HG02938 (cell line): ENCODE data around the gene LEMD1.
"Not testable (repeated sequence)": the region's sequence is repeated elsewhere in the genome, so short reads cannot be mapped to it uniquely, and the experiment has no call there.

Experiments
- ATAC-seq: cut with Tn5 transposase; IDR thresholded peaks from one replicate; pipeline ENCODE4 v1.9.1; 2021; ENCODE audit warnings: mild to moderate bottlenecking, moderate library complexity; ENCODE audit not compliant: unreplicated experiment

Gene LEMD1

GRCh38 chr1:205382561-205382960, 39.3 kb downstream of the LEMD1 start:
- no peak for ATAC-seq

- ATAC-seq: no peak
Measured at GRCh38 chr1:205381305-205381704, 40.6 kb downstream of the LEMD1 start.

DNA sequence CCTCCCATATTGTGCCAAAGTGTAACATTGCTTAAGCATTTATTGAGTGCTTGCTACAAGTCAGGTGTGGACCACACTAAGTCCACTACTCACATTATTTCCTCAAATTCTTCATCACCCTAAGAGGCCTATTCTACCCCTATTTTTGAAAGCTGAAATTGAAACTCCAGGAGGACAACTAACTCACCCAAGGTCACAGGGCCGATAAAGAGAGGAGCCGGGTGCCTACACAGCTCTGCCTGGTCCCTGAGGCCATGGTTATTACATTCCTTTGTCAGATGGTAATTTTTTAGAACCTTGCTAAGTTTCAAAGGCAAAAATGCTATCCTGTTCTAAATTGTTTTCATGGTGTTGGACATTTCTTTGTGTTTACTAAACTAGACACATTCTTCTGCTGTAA, 41.0 kb downstream of the LEMD1 start:
- ATAC-seq: no peak

DNA sequence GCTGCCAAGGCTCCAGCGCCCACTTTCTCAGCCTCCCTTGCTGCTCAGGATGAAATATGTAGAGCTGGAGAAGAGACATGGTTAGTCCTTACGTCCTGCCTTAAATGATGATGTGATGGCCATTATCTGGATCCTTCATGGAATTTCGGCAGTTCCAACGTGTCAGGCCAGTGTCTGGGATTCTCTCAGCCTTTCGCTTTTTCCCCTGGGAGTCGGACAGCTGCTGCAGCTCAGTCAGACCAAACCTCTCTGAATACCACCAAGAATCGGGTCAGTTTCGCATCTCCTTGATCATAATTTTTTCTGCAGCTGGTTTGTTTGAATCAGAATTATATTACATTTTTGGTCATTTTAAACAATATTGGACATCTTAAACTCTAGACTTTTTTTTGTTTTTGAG, 42.8 kb downstream of the LEMD1 start:
- ATAC-seq: no peak

DNA sequence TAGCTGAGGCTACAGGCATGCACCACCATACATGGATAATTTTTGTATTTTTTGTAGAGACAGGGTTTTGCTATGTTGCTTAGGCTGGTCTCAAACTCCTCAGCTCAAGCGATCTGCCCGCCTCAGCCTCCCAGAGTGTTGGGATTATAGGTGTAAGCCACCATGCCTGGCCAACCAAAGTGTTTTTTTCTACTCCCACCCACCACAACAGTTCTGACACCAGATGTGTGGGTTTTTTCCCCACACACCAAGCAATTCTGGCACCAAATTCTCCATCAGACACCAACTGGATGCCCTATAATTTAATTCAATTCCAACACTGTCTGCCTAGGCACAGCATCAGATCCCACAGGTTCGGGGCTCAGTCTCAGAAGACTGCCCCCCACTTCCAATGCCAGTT, 44.5 kb downstream of the LEMD1 start:
- no peak for ATAC-seq

- ATAC-seq: no peak
Measured at GRCh38 chr1:205376739-205377138, 45.1 kb downstream of the LEMD1 start.

DNA sequence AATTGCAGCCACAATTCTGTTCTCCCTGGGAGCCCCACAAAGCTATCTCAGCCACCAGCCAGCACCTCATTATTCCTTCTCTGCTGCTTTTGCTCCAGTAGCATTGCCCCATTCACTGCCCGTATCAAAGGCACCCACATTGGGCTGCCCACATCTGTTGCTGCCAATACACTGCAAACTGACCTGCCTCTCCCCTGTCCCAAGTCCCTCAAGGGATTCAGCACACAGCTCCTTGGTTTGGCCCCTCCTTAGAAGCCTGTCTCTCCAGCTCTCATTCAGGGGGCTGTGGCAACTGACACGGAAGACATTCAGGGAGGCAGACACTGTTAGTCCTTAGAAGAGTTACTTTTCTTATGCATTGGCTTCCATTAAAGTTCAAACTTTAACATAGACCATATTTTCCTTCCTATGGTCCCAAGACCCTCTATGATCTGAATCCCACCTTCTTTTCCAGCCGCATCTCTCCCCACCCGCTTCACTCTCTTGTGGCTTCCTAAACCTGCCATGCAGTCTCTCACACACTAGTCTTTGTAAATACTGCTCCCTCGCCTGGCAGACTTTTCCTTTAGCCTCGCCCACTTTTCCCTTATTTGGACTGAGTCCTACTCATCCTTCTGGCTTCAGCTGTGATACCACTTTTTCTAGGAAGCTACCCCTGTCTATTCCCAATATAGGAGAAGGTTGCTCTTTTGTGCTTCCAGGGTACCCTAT, 45.9 kb downstream of the LEMD1 start:
- no peak for ATAC-seq

DNA sequence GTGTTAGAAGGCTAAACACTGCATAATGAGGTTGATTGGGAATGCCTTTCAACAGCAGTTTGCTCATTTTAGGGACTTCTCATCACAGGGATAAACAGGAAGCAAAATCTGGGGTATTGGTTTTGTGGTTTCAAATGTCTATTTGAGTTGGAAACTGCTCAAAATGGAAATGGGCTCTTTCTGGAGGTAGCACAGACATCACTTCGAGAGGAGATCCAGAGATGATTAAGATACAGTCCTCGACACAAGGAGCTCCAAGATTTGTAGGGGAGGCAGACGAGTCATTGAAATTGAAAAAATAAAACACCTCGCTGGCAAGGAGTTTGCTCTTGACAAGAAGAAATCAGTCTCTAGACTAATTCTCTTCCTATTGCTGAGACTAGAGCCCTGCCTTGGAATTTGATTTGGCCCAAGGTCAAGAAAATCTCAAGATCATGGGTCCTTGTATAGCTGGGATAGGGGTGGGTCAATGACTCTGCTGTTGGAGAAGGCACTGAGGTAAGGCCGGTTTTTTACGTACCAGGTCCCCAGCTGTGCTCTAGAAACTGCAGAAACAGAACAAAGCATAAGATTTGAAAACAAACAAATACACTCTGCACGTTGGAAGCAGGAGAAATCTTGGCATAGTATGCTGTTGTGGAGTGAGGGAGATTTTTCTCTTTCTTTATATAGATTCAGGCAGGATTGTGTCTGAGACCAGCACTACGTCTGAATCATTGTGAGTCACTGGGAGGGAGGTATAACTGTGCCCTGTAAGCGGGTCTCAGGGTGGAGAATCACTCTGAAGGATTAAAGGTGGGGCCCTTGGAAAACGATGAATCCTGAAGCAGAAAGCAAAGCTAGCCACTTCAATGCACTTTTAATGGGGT, 47.4 kb downstream of the LEMD1 start:
- ATAC-seq: no peak

DNA sequence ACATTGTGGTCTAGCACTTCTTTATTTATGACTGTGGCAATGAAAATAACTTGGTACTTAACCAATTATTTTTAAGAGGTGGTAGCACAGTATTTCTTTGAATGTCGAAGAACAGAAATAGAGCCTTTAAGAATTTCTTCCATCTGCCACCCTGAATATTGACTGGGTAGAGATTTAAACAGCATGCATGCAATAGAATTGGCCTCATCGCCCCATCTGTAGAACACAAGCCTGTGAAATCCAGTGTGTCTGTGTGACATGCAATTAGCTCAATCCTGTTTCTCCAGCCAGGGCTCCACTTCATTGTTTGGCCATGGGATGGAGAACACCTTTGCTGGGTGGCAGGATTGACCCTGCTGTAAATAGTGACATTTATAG, 48.1 kb downstream of the LEMD1 start:
- ATAC-seq: no peak

DNA sequence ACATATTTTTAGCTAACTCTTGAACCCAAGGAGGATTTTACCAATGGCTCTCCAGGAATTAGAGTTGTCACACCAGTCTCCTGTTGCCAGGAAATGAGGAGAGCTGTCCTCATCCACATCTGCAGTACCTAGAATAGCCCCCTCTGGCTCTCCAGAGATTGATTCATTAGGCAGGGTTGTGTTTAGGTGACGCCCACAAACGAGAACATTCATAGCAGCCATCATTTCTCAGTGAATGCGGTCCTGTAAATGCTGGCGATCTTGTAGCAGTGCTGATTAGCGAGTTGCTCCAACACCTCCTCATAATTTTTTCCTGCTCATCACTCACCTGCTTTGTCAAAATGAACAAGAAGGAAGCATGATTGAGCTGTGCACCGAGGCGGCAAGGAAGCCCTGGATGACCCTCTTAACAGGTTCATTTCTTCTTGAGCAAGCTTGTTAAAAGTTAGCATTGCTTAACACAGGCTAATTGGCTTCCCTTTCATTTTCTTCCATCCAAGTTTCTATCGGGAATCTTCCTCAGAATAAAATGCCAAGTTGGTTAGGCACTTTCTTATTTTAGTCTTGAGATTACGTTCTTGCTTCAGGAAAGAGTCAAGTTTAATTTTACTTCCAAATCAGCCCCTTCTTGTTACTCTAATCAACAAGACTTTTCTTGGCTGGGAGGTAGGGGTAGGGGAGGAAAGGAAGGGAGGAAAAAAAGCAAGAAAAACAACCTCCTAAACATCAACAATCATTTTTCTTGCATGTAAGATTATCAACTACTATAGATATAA, 48.6 kb downstream of the LEMD1 start:
- ATAC-seq: no peak

DNA sequence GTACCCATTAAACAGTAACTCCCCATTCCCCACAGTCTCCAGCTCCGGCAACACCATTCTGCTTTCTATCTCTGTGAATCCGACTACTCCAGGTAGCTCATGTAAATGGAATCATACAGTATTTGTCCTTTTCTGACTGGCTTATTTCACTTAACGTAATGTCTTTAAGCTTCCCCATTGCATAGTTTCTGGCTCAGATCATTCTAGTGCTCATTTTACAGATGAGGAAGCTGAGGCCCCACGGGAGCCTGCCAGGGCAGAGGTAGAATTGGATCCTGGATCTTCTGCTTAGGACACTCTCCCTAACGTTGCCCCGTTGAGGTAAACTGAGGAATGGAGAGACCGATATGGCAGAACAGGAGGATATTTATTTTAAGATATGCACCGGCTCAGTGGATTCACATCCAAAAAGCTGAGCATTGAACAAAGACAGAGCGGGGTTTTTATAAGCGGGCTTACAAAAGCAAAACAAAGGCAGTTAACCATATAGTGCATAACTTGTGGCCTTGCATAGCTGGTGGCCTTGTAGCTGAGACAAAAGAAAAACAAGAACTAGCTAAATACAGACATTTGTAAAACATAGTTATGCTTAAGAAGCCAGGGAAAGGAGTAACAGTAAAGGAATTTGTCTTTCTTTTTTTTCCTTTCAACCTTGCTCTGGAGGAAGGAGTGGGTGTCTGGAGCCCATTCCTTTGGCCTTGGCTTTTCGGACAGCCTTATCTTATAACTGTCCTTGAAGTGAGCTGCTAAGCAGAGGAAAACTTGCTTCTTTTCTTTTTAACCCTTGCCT, 49.8 kb downstream of the LEMD1 start:
- ATAC-seq: no peak

- ATAC-seq: no peak
Measured at GRCh38 chr1:205370780-205371179, 51.1 kb downstream of the LEMD1 start.

GRCh38 chr1:205369701-205370123, 52.1 kb downstream of the LEMD1 start:
- ATAC-seq: no peak

DNA sequence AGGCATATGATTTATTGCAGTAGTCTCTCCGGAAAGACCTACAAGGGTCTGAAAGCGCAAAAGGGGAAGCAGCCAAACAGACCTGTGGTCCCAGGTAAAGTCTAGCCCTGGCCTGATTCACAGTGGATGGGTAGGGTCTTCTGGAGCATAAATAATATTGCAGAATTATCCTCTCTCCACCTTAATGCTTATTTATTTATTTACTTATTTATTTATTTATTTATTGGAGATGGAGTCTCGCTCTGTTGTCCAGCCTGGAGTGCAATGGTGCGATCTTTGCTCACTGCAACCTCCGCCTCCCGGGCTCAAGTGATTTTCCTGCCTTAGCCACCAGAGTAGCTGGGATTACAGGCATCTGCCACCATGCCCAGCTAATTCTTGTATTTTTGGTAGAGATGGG, 53.4 kb downstream of the LEMD1 start:
- no peak for ATAC-seq

DNA sequence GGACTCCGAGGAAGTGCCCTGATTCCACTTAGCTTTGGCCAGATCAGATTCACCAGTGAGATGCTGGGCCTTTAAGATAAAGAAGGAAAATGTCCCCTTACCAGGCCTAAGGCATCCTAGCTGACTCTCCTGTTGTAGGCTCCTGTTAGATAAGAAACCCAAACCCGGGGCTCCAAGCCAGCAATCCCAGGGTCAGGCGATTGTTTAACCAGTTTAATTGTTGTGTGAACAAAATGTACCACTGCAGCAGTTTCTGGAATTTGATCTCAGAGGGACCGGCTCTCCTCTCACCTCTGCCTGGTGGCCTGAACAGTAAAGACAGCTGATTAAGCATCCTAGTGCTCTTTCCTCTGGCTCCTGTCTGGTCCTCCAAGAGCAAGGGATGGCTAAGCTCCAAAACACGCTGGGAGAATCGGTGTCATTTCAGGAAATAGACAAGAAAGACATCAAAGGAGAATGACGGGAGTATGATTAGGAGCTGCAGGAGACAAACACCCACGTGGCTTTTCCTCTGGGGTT, 55.9 kb downstream of the LEMD1 start:
- ATAC-seq: no peak

DNA sequence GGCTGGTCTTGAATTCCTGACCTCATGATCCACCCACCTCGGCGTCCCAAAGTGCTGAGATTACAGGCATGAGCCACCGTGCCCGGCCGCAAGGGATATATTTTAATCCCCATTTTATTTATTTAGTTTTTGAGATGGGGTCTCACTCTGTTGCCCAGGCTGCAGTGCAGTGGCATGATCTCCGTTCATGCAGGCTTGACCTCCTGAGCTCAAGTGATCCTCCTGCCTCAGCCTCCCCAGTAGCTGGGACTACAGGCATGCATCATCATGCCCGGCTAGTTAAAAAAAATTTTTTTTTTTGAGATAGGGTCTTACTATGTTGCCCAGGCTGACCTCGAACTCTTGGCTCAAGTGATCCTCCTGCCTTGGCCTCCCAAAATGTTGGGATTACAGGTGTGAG, 56.8 kb downstream of the LEMD1 start:
- ATAC-seq: not testable (repeated sequence)

DNA sequence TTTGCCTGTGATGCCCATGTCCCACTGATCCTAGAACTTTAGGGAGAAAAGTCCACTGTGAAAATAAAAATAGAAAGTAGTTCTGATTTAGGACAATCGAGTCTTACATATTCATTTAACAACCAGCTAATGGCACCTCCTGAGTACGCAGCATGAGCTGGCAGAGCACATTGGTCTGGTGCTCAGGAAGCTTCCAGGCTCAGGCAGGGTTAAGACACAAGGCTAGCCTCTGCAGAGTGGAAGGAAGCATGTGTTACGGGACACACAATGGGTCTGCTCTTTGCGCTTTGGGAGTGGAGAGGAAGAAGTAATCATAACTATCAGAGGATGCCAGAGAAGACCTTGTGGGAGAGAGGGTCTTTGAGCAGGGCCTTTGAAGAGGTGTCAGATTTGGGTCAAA, 61.0 kb downstream of the LEMD1 start:
- no peak for ATAC-seq

- ATAC-seq: no peak
Measured at GRCh38 chr1:205359771-205360565, 61.9 kb downstream of the LEMD1 start.

- ATAC-seq: no peak
Measured at GRCh38 chr1:205358579-205358978, 63.3 kb downstream of the LEMD1 start.

GRCh38 chr1:205357567-205357966, 64.3 kb downstream of the LEMD1 start:
- no peak for ATAC-seq
